Left lung (tissue), 10 donors: Measurements from ENCODE around the gene NLRC5. TPM values are rescaled to one million over a fixed set of nuclear protein-coding genes. Genes with fewer than 3 reads are reported as not detected.
A peak's percentile ranks its signal among the peaks of the same experiment; 100 is the strongest.

Source experiments
- ATAC-seq: fragments of 200-7000 bp; cut with Tn5 transposase; one replicate; pipeline ENCODE4 v1.9.1; 2020; ENCODE audit warnings: moderate library complexity
- DNase-seq, 4 donors: peaks; one replicate each; pipeline ENCODE4 v3.0.0-alpha.2; 2013 to 2020
- H3K27ac ChIP-seq, 2 donors: fragments of 200-600 bp; sonication (generic) in 1 of 2; one replicate each; pipeline versions ENCODE4 v1.5.0 to v1.8.0; 2020 to 2021
- H3K27me3 ChIP-seq, 2 donors: fragments of 200-600 bp; sonication (generic) in 1 of 2; one replicate each; pipeline versions ENCODE4 v1.5.0 to v1.8.0; 2020 to 2021
- H3K36me3 ChIP-seq, 2 donors: fragments of 200-600 bp; sonication (generic) in 1 of 2; one replicate each; pipeline versions ENCODE4 v1.5.0 to v1.8.0; 2020 to 2021
- H3K4me1 ChIP-seq, 2 donors: fragments of 200-600 bp; one replicate each; pipeline ENCODE4 v1.8.0; 2021
- H3K4me3 ChIP-seq, 2 donors: fragments of 200-600 bp; sonication (generic) in 1 of 2; one replicate each; pipeline versions ENCODE4 v1.5.0 to v1.8.0; 2020 to 2021; ENCODE audit warnings: mild to moderate bottlenecking in 1 of 2
- H3K9me3 ChIP-seq, 2 donors: fragments of 200-600 bp; sonication (generic) in 1 of 2; one replicate each; pipeline versions ENCODE4 v1.5.0 to v1.8.0; 2020 to 2021
- CTCF ChIP-seq, 2 donors: fragments of 200-600 bp; sonication (generic) in 1 of 2; IDR thresholded peaks; one replicate each; pipeline versions ENCODE4 v1.5.0 to v1.8.0; 2021; ENCODE audit warnings: antibody characterized with exemption in 2 of 2
- intact Hi-C, 2 donors: fragments of 100-400 bp; cut with DNase I; formaldehyde crosslinking; loops; one replicate each; pipeline versions ENCODE4 v1.11.2 to v1.14.2; 2022
- polyA plus RNA-seq, 6 donors: library from polyadenylated mRNA; unstranded; fragments of 120-200 nt; gene quantifications; one replicate each; pipeline ENCODE4 v1.2.1, GENCODE V29; 2013; ENCODE audit not compliant: insufficient read length in 6 of 6
- total RNA-seq, 2 donors: library from RNA; stranded (reverse); fragmentation: NEBNext Ultra II Directional; extraction: Animal tissue kit (Norgen Biotek cat#: 25700); gene quantifications; one replicate each; pipeline ENCODE4 v1.2.1, GENCODE V29; 2021
- donor health status: DM: no; HTN: yes; CAD: no.
- donor health status: DM: no; HTN: no; CAD: no.

NLRC5 gene
- total and polyA plus RNA-seq, 8 donors = 9.8 to 93.3 (median 12.9) TPM

DNA sequence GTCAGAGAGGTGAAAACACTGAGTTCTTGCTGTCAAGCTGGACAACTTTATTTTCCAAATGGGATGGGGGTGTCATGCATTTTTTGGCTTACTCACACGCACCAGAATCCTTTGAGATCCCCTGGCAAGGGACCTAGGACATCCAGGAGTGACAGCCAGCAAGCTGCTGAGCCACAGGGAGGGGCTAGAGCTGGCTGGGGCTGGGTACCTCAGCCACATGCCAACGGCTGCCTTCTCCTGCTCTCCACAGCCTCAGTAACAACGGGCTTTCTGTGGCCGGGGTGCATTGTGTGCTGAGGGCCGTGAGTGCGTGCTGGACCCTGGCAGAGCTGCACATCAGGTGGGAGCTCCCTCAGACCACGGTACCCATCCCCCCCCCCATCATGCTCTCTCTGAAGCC, 47.6 kb downstream of the NLRC5 start:
- ATAC-seq = no peak
- Histone ChIP-seq H3K36me3 (peaks cover 0 to 80% of the 10 kb centered on the region in 2 donors), H3K4me3 (no peak overlapping the region), H3K4me1 (peaks cover 11 to 58% of the 10 kb centered on the region in 2 donors), H3K27ac (peak overlapping the region in 1 of 2 donors; percentile 95), H3K27me3 (no peaks in the 10 kb centered on the region), H3K9me3 (no peaks in the 10 kb centered on the region)
- DNase-seq = no peak
- intact Hi-C loops = no loop called here
- TF ChIP-seq CTCF (IDR thresholded peaks at IDR 0.05) = no peak

DNA sequence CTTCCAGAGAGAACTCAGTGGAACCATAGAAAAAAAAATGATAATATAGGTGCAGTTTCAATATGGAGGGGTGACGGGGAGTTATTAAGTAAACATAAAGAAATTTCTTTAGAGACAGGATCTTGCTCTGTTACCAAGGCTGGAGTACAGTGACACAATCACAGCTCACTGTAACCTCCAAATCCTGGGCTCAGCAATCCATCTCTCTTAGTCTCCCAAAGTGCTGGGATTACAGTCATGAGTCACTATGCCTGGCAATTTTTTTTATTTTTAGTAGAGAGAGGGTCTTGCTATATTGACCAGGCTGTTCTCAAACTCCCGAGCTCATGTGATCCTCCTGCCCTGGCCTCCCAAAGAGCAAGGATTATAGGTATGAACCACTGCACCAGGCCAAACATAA, 48.8 kb downstream of the NLRC5 start:
- TF ChIP-seq CTCF (IDR thresholded peaks at IDR 0.05) = no peak
- intact Hi-C loops = no loop called here
- DNase-seq (no peak), ATAC-seq (no peak)
- H3K36me3 ChIP-seq = peaks cover 0 to 80% of the 10 kb centered on the region in 2 donors
- H3K4me1 ChIP-seq = peaks cover 11 to 70% of the 10 kb centered on the region in 2 donors
- H3K9me3 ChIP-seq = no peaks in the 10 kb centered on the region
- no peaks in the 10 kb centered on the region for H3K27me3 ChIP-seq
- no peak overlapping the region for H3K4me3 ChIP-seq
- peak overlapping the region; percentile 39 to 95 for H3K27ac ChIP-seq

DNA sequence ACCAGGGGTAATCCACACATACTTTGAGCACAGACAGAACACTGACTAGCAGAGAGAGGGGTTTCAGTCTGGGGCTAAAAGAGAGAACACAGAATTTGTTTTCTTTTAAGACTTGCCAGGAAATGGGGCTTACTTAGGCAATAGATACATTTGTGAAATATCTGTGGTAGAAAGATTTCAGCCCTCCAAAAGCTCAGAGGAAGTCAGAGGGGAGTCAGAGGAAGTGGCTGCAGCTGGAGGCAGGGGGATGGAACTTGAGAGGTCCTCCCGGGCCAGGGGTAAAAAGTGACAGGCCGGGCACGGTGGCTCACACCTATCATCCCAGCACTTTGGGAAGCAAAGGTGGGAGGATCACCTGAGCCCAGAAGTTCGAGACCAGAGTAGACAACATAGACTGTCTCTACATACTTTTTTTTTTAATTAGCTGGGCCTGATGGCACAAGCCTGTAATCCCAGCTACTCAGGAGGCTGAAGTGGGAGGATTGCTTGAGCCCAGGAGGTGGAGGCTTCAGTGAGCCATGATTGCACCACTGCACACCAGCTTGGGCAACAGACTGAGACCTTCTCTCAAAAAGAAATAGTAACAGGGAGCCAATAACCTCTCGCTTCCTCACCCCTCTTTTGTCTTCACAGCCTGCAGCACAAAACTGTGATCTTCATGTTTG, 49.9 kb downstream of the NLRC5 start:
- peak overlapping the region in 1 of 2 donors; percentile 9 for H3K4me3 ChIP-seq
- intact Hi-C loops = no loop called here
- H3K36me3 ChIP-seq = peaks cover 0 to 80% of the 10 kb centered on the region in 2 donors
- H3K27me3 ChIP-seq = no peaks in the 10 kb centered on the region
- H3K27ac ChIP-seq = peak overlapping the region; percentile 48 to 95
- ATAC-seq (peak; percentile 49), DNase-seq (peak in 1 of 4 donors; percentile 60)
- peaks cover 11 to 79% of the 10 kb centered on the region in 2 donors for H3K4me1 ChIP-seq
- H3K9me3 ChIP-seq = no peaks in the 10 kb centered on the region
- TF ChIP-seq CTCF (IDR thresholded peaks at IDR 0.05) = no peak

- Histone ChIP-seq H3K27me3 (no peaks in the 10 kb centered on the region), H3K9me3 (no peaks in the 10 kb centered on the region), H3K4me3 (peak overlapping the region in 1 of 2 donors; percentile 9), H3K27ac (peak overlapping the region; percentile 13 to 95), H3K36me3 (peaks cover 0 to 82% of the 10 kb centered on the region in 2 donors), H3K4me1 (peaks cover 11 to 90% of the 10 kb centered on the region in 2 donors)
- intact Hi-C loops = no loop called here
- DNase-seq = no peak
- TF ChIP-seq CTCF (IDR thresholded peaks at IDR 0.05) = no peak
- no peak for ATAC-seq
These were observed 52.1 kb downstream of the NLRC5 start for GRCh38 chr16:57041182-57042156.
